UCSD-AML1 (cell line): Measurements from ENCODE around the gene GOLGA7B.

ENCODE experiments used
- DNase-seq: peaks from one replicate; lab custom pipeline; 2025; ENCODE audit not compliant: unreplicated experiment; lab: John Stamatoyannopoulos, UW

Gene GOLGA7B

GRCh38 chr10:97919012-97919411, 69.4 kb downstream of the GOLGA7B start:
- no peak for DNase-seq

- DNase-seq: no peak
Observed at GRCh38 chr10:97920865-97921264, 71.2 kb downstream of the GOLGA7B start.
